ENCODE data around the gene CST7. TPM values are rescaled to one million over a fixed set of nuclear protein-coding genes. Genes with fewer than 3 reads are reported as not detected.

Gene CST7
- total and polyA plus RNA-seq, 2 donors (not counting 3 experiments of a cell fraction or from before 2014, with no cell fraction given), result not detected

GRCh38 chr20:24909086-24909780 is 39.8 kb upstream of the CST7 start:
- Histone ChIP-seq H3K27ac (ENCODE audit: insufficient read depth, low read depth, low read length) (no peak overlapping the region), H3K9ac (replicated peaks; ENCODE audit: extremely low read depth, insufficient read depth, low read length) (no peak overlapping the region), H4K20me1 (replicated peaks; ENCODE audit: control insufficient read depth, extremely low read depth, insufficient read depth, low read length) (no peaks in the 10 kb centered on the region), H3K27me3 (ENCODE audit: control insufficient read depth in 2 of 2, insufficient read depth in 2 of 2, low read length in 2 of 2) (no peaks in the 10 kb centered on the region), H3K9me1 (replicated peaks; ENCODE audit: control insufficient read depth, extremely low read depth, insufficient read depth, low read length) (no peaks in the 10 kb centered on the region), H3K4me2 (ENCODE audit: insufficient read depth, low read length) (no peak overlapping the region), H2AFZ (ENCODE audit: low read depth, low read length) (no peak overlapping the region), H3K36me3 (ENCODE audit: control insufficient read depth in 2 of 2, extremely low read depth in 1 of 2, insufficient read depth in 2 of 2, low read length in 2 of 2) (no peaks in the 10 kb centered on the region), H3K4me1 (ENCODE audit: control insufficient read depth, extremely low read depth, insufficient read depth, low read length) (no peaks in the 10 kb centered on the region), H3K79me2 (ENCODE audit: control insufficient read depth, insufficient read depth, low read length) (no peaks in the 10 kb centered on the region), H3K9me3 (replicated peaks; ENCODE audit: control insufficient read depth, insufficient read depth, low read length) (no peaks in the 10 kb centered on the region), H3K4me3 (replicated peaks in 1 of 3; ENCODE audit: insufficient read depth in 1 of 3, low read depth in 1 of 3, low read length in 3 of 3) (no peak overlapping the region)
- ChIA-PET CTCF (no interaction called here), POLR2A (no interaction called here)
- DNase-seq (ENCODE audit: low read depth, low spot score) (no peak), FAIRE-seq (no peak)
- TF ChIP-seq EZH2 (IDR thresholded peaks at IDR 0.05; ENCODE audit: borderline replicate concordance, low read depth, low read length, severe bottlenecking), result no peak
- no peak for TF ChIP-seq POLR2AphosphoS5 (IDR thresholded peaks at IDR 0.05; ENCODE audit: insufficient read depth, low read depth, low read length)
- no peak for TF ChIP-seq POLR2A (IDR thresholded peaks at IDR 0.05; ENCODE audit: low read depth, low read length)
- TF ChIP-seq, protein P1, sequence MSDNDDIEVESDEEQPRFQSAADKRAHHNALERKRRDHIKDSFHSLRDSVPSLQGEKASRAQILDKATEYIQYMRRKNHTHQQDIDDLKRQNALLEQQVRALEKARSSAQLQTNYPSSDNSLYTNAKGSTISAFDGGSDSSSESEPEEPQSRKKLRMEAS (IDR thresholded peaks at IDR 0.05; ENCODE audit: insufficient read depth, insufficient read length), result no peak
- TF ChIP-seq GATA2 (IDR thresholded peaks at IDR 0.05; ENCODE audit: insufficient read depth, insufficient read length, low read depth, low read length), result no peak
- TF ChIP-seq FOS (IDR thresholded peaks at IDR 0.05; ENCODE audit: borderline replicate concordance, insufficient read depth, low read length), result no peak
- TF ChIP-seq, protein P2, sequence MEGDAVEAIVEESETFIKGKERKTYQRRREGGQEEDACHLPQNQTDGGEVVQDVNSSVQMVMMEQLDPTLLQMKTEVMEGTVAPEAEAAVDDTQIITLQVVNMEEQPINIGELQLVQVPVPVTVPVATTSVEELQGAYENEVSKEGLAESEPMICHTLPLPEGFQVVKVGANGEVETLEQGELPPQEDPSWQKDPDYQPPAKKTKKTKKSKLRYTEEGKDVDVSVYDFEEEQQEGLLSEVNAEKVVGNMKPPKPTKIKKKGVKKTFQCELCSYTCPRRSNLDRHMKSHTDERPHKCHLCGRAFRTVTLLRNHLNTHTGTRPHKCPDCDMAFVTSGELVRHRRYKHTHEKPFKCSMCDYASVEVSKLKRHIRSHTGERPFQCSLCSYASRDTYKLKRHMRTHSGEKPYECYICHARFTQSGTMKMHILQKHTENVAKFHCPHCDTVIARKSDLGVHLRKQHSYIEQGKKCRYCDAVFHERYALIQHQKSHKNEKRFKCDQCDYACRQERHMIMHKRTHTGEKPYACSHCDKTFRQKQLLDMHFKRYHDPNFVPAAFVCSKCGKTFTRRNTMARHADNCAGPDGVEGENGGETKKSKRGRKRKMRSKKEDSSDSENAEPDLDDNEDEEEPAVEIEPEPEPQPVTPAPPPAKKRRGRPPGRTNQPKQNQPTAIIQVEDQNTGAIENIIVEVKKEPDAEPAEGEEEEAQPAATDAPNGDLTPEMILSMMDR (IDR thresholded peaks at IDR 0.05; ENCODE audit: extremely low read depth in 1 of 2, insufficient read depth in 1 of 2, low read depth in 1 of 2, low read length in 2 of 2), result no peak
- TF ChIP-seq JUN (IDR thresholded peaks at IDR 0.05; ENCODE audit: borderline replicate concordance, insufficient read depth, insufficient read length, low read depth), result no peak
- no peak for TF ChIP-seq MYC (IDR thresholded peaks at IDR 0.05; ENCODE audit: low read depth, low read length)
- intact Hi-C loops (cut with micrococcal nuclease) (no loop called here), dilution Hi-C loops (cut with MboI; ENCODE audit: extremely low pct_ligation_motif_present, low sequenced_read_pairs) (no loop called here)
- no TSS peak for BruUV-seq (replicated peaks)

All from endothelial cell of umbilical vein (primary cell).